ENCODE results near the gene SERPINA1. TPM values are rescaled to one million over a fixed set of nuclear protein-coding genes. Genes with fewer than 3 reads are reported as not detected.

SERPINA1 gene
- polyA plus RNA-seq, 1 donor from 2014 or later = 1.4 TPM

Other genes with a start within 250 kb of the SERPINA1 start
- gene PPP4R4, start 214.3 kb downstream of the SERPINA1 start, polyA plus RNA-seq = 0.48 TPM
- not detected for gene SERPINA10, start 95.3 kb downstream of the SERPINA1 start, polyA plus RNA-seq
- not detected for gene SERPINA6, start 65.3 kb downstream of the SERPINA1 start, polyA plus RNA-seq
- gene SERPINA2, start 21.9 kb downstream of the SERPINA1 start, polyA plus RNA-seq = not detected
- gene SERPINA11, start 64.2 kb upstream of the SERPINA1 start, polyA plus RNA-seq = not detected
- 0.63 TPM for gene SERPINA9, start 87.6 kb upstream of the SERPINA1 start, polyA plus RNA-seq
- not detected for gene SERPINA12, start 120.9 kb upstream of the SERPINA1 start, polyA plus RNA-seq
- gene SERPINA4, start 172.8 kb upstream of the SERPINA1 start, polyA plus RNA-seq = not detected
- not detected for gene SERPINA5, start 192.8 kb upstream of the SERPINA1 start, polyA plus RNA-seq
- not detected for gene SERPINA3, start 223.8 kb upstream of the SERPINA1 start, polyA plus RNA-seq